GM23338 (cell line): ENCODE results near the gene NPAS3. TPM values are rescaled to one million over a fixed set of nuclear protein-coding genes. Genes with fewer than 3 reads are reported as not detected.

Experiments
- ATAC-seq: fragments of 200-7000 bp; cut with Tn5 transposase; 3 replicates; pipeline ENCODE4 v1.9.1; 2020
- DNase-seq: peaks from one replicate; pipeline ENCODE4 v3.0.0-alpha.2; 2015; ENCODE audit warnings: low spot score
- H2AFZ ChIP-seq: fragments of 200-600 bp; sonication (generic); 2 replicates; pipeline ENCODE4 v1.8.0; 2016; ENCODE audit warnings: antibody characterized with exemption, mild to moderate bottlenecking, moderate library complexity
- H3F3A ChIP-seq: fragments of 200-600 bp; sonication (generic); replicated peaks from 2 replicates; pipeline ENCODE4 v1.8.0; 2017; ENCODE audit warnings: antibody characterized with exemption, mixed run types, low read depth
- H3K27ac ChIP-seq: fragments of 200-600 bp; sonication (generic); 2 replicates; pipeline ENCODE4 v1.6.1; 2016; ENCODE audit warnings: low read depth
- H3K27me3 ChIP-seq: fragments of 200-600 bp; sonication (generic); 2 replicates; pipeline ENCODE4 v1.8.0; 2016; ENCODE audit warnings: mild to moderate bottlenecking, mixed run types, moderate library complexity; ENCODE audit not compliant: insufficient read depth
- H3K36me3 ChIP-seq: fragments of 200-600 bp; sonication (generic); 2 replicates; pipeline ENCODE4 v1.8.0; 2016; ENCODE audit warnings: mild to moderate bottlenecking; ENCODE audit not compliant: insufficient read depth
- H3K4me1 ChIP-seq: fragments of 200-600 bp; sonication (generic); 2 replicates; pipeline ENCODE4 v1.8.0; 2016; ENCODE audit warnings: mild to moderate bottlenecking, moderate library complexity; ENCODE audit not compliant: insufficient read depth
- H3K4me2 ChIP-seq: fragments of 200-600 bp; sonication (generic); 2 replicates; pipeline ENCODE4 v1.7.1; 2017; ENCODE audit warnings: mixed run types
- H3K4me3 ChIP-seq: fragments of 200-600 bp; sonication (generic); 2 replicates; pipeline ENCODE4 v1.6.1; 2016; ENCODE audit warnings: mixed run types
- H3K79me2 ChIP-seq: fragments of 200-600 bp; sonication (generic); replicated peaks from 2 replicates; pipeline ENCODE4 v1.8.0; 2017; ENCODE audit warnings: mild to moderate bottlenecking; ENCODE audit not compliant: insufficient read depth
- H3K9me2 ChIP-seq: fragments of 200-600 bp; sonication (generic); 2 replicates; pipeline ENCODE4 v1.8.0; 2017; ENCODE audit not compliant: insufficient read depth
- H4K20me1 ChIP-seq: fragments of 200-600 bp; sonication (generic); replicated peaks from 2 replicates; pipeline ENCODE4 v1.8.0; 2017; ENCODE audit warnings: mild to moderate bottlenecking; ENCODE audit not compliant: insufficient read depth
- H3K27ac Mint-ChIP-seq: 2 replicates; pipeline ENCODE4 v1.8.0; 2020; ENCODE audit warnings: inconsistent platforms, mild to moderate bottlenecking, moderate library complexity, mixed read lengths
- H3K27me3 Mint-ChIP-seq: 3 replicates; pipeline ENCODE4 v1.8.0; 2022; ENCODE audit warnings: low read depth, mild to moderate bottlenecking, moderate library complexity, mixed read lengths, inconsistent platforms; ENCODE audit not compliant: insufficient read depth, poor library complexity
- H3K36me3 Mint-ChIP-seq: 3 replicates; pipeline ENCODE4 v1.8.0; 2021; ENCODE audit warnings: low read depth, mild to moderate bottlenecking, inconsistent platforms, moderate library complexity, mixed read lengths
- H3K4me1 Mint-ChIP-seq: 3 replicates; pipeline ENCODE4 v1.8.0; 2020; ENCODE audit warnings: mild to moderate bottlenecking, inconsistent platforms, mixed read lengths
- H3K4me3 Mint-ChIP-seq: 3 replicates; pipeline ENCODE4 v1.8.0; 2021; ENCODE audit warnings: moderate library complexity, mild to moderate bottlenecking, inconsistent platforms, mixed read lengths
- H3K9me3 Mint-ChIP-seq: 3 replicates; pipeline ENCODE4 v1.8.0; 2020; ENCODE audit warnings: moderate library complexity, mild to moderate bottlenecking, inconsistent platforms, mixed read lengths
- CREB1 ChIP-seq: fragments of 250-450 bp; sonication (Bioruptor Pico); IDR thresholded peaks from 2 replicates; pipeline ENCODE4 v1.5.0; 2020; ENCODE audit warnings: low read depth, mild to moderate bottlenecking, moderate library complexity
- CTCF ChIP-seq, 2 experiments: fragments of 200-600 bp in 1 of 2; sonication (generic) in 1 of 2; conservative IDR thresholded peaks; 2 replicates each; pipeline versions ENCODE4 v1.5.1 to v1.6.1; 2016 to 2017; ENCODE audit warnings: antibody characterized with exemption in 2 of 2, low read depth in 2 of 2, mild to moderate bottlenecking in 2 of 2, moderate library complexity in 1 of 2
- EZH2 ChIP-seq: fragments of 200-600 bp; sonication (generic); IDR thresholded peaks from one replicate; pipeline ENCODE4 v1.8.0; 2017; ENCODE audit warnings: antibody characterized with exemption, mild to moderate bottlenecking, low read depth; ENCODE audit not compliant: unreplicated experiment
- EZH2phosphoT487 ChIP-seq: fragments of 200-600 bp; sonication (generic); IDR thresholded peaks from one replicate; pipeline ENCODE4 v1.8.1; 2018; ENCODE audit warnings: antibody characterized with exemption; ENCODE audit not compliant: unreplicated experiment
- JUNB ChIP-seq: IDR thresholded peaks from one replicate; pipeline ENCODE4 v1.6.1; 2016; ENCODE audit warnings: antibody characterized with exemption; ENCODE audit not compliant: unreplicated experiment
- NANOG ChIP-seq: IDR thresholded peaks from 2 replicates; pipeline ENCODE4 v1.6.1; 2016; ENCODE audit warnings: antibody characterized with exemption, borderline replicate concordance
- POLR2AphosphoS5 ChIP-seq: IDR thresholded peaks from 2 replicates; pipeline ENCODE4 v1.6.1; 2016; ENCODE audit warnings: antibody characterized with exemption, low read depth
- REST ChIP-seq: IDR thresholded peaks from one replicate; pipeline ENCODE4 v1.6.1; 2018; ENCODE audit warnings: antibody characterized with exemption; ENCODE audit not compliant: unreplicated experiment
- STAT1 ChIP-seq: IDR thresholded peaks from one replicate; pipeline ENCODE4 v1.6.1; 2016; ENCODE audit warnings: antibody characterized with exemption; ENCODE audit not compliant: unreplicated experiment
- ZNF114 ChIP-seq: fragments of 250-450 bp; sonication (Bioruptor Pico); IDR thresholded peaks from 2 replicates; pipeline ENCODE4 v1.5.0; 2020; ENCODE audit warnings: mild to moderate bottlenecking, moderate library complexity
- ZNF331 ChIP-seq: fragments of 250-450 bp; sonication (Bioruptor Pico); IDR thresholded peaks from 2 replicates; pipeline ENCODE4 v1.5.0; 2020; ENCODE audit warnings: low read depth, mild to moderate bottlenecking, moderate library complexity
- polyA plus RNA-seq: library from polyadenylated mRNA; unstranded; fragments of >200 nt; fragmentation: Nextera tagmentation; extraction: Ambion mirVana; gene quantifications from 2 replicates; pipeline ENCODE4 v1.2.1, GENCODE V29; 2016
- total RNA-seq: library from RNA; depleted of rRNA; stranded (reverse); fragments of >200 nt; shearing (Covaris generic); gene quantifications from 2 replicates; pipeline ENCODE4 v1.2.3, GENCODE V29; 2014
- TF ChIP-seq, protein P1 (sequence below): fragments of 250-450 bp; sonication (Bioruptor Pico); IDR thresholded peaks from 2 replicates; pipeline ENCODE4 v1.5.0; 2020; ENCODE audit warnings: mild to moderate bottlenecking, moderate library complexity
- TF ChIP-seq, protein P2 (sequence below): IDR thresholded peaks from 2 replicates; pipeline ENCODE4 v1.6.1; 2016; ENCODE audit warnings: antibody characterized with exemption

The NPAS3 gene
- total and polyA plus RNA-seq, 2 experiments from 2014 or later = 0.17 to 0.19 TPM

DNA sequence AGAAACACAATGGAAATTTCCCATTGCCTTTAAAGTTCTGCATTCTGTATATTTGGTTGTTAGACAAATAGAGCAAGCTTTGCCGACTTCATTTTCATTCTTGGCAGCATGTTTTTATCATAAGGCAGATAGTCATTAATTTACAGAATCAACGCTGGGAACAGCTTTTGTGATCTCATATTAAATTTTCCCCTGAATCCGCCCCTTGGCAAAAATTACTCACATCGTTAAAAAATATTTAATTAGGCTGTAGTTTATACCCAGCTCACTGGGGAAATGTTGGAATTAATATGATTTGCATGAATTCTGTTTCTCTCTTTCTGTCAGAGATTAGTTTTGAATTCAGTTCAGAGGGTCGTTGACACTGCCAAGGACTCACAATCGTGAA, 714.6 kb downstream of the NPAS3 start:
- Mint-ChIP-seq H3K36me3 (no peaks in the 10 kb centered on the region), H3K27me3 (peaks cover 2% of the 10 kb centered on the region), H3K9me3 (no peaks in the 10 kb centered on the region), H3K27ac (no peak overlapping the region), H3K4me3 (no peak overlapping the region), H3K4me1 (peaks cover 6% of the 10 kb centered on the region; the same call in 1 of the 3 replicates)
- Histone ChIP-seq H3K4me3 (no peak overlapping the region), H3F3A (no peaks in the 10 kb centered on the region), H3K9me2 (0 out of 2 replicates have a peak, but pooled peaks cover 5% of the 10 kb centered on the region), H3K27ac (no peak overlapping the region), H3K27me3 (no peaks in the 10 kb centered on the region), H4K20me1 (no peaks in the 10 kb centered on the region), H2AFZ (no peak overlapping the region), H3K79me2 (no peaks in the 10 kb centered on the region), H3K4me2 (no peak overlapping the region), H3K4me1 (peaks cover 5% of the 10 kb centered on the region), H3K36me3 (no peaks in the 10 kb centered on the region)
- DNase-seq (no peak), ATAC-seq (no peak)
- TF ChIP-seq EZH2 = no peak
- TF ChIP-seq, protein P1, sequence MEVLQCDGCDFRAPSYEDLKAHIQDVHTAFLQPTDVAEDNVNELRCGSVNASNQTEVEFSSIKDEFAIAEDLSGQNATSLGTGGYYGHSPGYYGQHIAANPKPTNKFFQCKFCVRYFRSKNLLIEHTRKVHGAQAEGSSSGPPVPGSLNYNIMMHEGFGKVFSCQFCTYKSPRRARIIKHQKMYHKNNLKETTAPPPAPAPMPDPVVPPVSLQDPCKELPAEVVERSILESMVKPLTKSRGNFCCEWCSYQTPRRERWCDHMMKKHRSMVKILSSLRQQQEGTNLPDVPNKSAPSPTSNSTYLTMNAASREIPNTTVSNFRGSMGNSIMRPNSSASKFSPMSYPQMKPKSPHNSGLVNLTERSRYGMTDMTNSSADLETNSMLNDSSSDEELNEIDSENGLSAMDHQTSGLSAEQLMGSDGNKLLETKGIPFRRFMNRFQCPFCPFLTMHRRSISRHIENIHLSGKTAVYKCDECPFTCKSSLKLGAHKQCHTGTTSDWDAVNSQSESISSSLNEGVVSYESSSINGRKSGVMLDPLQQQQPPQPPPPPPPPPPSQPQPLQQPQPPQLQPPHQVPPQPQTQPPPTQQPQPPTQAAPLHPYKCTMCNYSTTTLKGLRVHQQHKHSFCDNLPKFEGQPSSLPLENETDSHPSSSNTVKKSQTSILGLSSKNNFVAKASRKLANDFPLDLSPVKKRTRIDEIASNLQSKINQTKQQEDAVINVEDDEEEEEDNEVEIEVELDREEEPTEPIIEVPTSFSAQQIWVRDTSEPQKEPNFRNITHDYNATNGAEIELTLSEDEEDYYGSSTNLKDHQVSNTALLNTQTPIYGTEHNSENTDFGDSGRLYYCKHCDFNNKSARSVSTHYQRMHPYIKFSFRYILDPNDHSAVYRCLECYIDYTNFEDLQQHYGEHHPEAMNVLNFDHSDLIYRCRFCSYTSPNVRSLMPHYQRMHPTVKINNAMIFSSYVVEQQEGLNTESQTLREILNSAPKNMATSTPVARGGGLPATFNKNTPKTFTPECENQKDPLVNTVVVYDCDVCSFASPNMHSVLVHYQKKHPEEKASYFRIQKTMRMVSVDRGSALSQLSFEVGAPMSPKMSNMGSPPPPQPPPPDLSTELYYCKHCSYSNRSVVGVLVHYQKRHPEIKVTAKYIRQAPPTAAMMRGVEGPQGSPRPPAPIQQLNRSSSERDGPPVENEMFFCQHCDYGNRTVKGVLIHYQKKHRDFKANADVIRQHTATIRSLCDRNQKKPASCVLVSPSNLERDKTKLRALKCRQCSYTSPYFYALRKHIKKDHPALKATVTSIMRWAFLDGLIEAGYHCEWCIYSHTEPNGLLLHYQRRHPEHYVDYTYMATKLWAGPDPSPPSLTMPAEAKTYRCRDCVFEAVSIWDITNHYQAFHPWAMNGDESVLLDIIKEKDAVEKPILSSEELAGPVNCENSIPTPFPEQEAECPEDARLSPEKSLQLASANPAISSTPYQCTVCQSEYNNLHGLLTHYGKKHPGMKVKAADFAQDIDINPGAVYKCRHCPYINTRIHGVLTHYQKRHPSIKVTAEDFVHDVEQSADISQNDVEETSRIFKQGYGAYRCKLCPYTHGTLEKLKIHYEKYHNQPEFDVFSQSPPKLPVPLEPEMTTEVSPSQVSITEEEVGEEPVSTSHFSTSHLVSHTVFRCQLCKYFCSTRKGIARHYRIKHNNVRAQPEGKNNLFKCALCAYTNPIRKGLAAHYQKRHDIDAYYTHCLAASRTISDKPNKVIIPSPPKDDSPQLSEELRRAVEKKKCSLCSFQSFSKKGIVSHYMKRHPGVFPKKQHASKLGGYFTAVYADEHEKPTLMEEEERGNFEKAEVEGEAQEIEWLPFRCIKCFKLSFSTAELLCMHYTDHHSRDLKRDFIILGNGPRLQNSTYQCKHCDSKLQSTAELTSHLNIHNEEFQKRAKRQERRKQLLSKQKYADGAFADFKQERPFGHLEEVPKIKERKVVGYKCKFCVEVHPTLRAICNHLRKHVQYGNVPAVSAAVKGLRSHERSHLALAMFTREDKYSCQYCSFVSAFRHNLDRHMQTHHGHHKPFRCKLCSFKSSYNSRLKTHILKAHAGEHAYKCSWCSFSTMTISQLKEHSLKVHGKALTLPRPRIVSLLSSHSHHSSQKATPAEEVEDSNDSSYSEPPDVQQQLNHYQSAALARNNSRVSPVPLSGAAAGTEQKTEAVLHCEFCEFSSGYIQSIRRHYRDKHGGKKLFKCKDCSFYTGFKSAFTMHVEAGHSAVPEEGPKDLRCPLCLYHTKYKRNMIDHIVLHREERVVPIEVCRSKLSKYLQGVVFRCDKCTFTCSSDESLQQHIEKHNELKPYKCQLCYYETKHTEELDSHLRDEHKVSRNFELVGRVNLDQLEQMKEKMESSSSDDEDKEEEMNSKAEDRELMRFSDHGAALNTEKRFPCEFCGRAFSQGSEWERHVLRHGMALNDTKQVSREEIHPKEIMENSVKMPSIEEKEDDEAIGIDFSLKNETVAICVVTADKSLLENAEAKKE = no peak
- TF ChIP-seq JUNB = no peak
- no peak for TF ChIP-seq CREB1 (CRISPR knock-in tag)
- no peak for TF ChIP-seq NANOG
- TF ChIP-seq REST = no peak
- TF ChIP-seq STAT1 = no peak
- no peak for TF ChIP-seq POLR2AphosphoS5
- TF ChIP-seq ZNF331 = no peak
- TF ChIP-seq ZNF114 (CRISPR knock-in tag) = no peak
- TF ChIP-seq, protein P2, sequence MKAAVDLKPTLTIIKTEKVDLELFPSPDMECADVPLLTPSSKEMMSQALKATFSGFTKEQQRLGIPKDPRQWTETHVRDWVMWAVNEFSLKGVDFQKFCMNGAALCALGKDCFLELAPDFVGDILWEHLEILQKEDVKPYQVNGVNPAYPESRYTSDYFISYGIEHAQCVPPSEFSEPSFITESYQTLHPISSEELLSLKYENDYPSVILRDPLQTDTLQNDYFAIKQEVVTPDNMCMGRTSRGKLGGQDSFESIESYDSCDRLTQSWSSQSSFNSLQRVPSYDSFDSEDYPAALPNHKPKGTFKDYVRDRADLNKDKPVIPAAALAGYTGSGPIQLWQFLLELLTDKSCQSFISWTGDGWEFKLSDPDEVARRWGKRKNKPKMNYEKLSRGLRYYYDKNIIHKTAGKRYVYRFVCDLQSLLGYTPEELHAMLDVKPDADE = no peak
- TF ChIP-seq EZH2phosphoT487 = no peak
- TF ChIP-seq CTCF (conservative IDR thresholded peaks at IDR 0.05; ENCODE audit: low read depth in 2 of 2) = no peak
